Fibroblast of skin of left biceps (primary cell): ENCODE data around the gene TOMM34.

Experiments used
- DNase-seq, 2 experiments: peaks; one replicate each; pipeline ENCODE4 v3.0.0-alpha.2; 2013; ENCODE audit warnings: low read depth in 2 of 2

TOMM34 gene

GRCh38 chr20:44932916-44933315 is 27.3 kb downstream of the TOMM34 start:
- DNase-seq = no peak

- DNase-seq = no peak
Observed at GRCh38 chr20:44931911-44932310, 28.3 kb downstream of the TOMM34 start.

- DNase-seq = no peak
Observed at GRCh38 chr20:44930517-44931168, 29.6 kb downstream of the TOMM34 start.

- no peak for DNase-seq
Observed at GRCh38 chr20:44928595-44928994, 31.6 kb downstream of the TOMM34 start.

GRCh38 chr20:44924541-44924940 is 35.7 kb downstream of the TOMM34 start:
- DNase-seq = no peak

- no peak for DNase-seq
Observed at GRCh38 chr20:44921447-44921846, 38.8 kb downstream of the TOMM34 start.

- DNase-seq = no peak
Observed at GRCh38 chr20:44918761-44919160, 41.4 kb downstream of the TOMM34 start.

- no peak for DNase-seq
Observed at GRCh38 chr20:44918342-44918741, 41.9 kb downstream of the TOMM34 start.

- DNase-seq = no peak
Observed at GRCh38 chr20:44917399-44917798, 42.8 kb downstream of the TOMM34 start.

GRCh38 chr20:44916586-44916985 is 43.6 kb downstream of the TOMM34 start:
- no peak for DNase-seq

- DNase-seq = no peak
Observed at GRCh38 chr20:44914924-44915323, 45.3 kb downstream of the TOMM34 start.

GRCh38 chr20:44912189-44912588 is 48.0 kb downstream of the TOMM34 start:
- no peak for DNase-seq

- no peak for DNase-seq
Observed at GRCh38 chr20:44911264-44911921, 48.8 kb downstream of the TOMM34 start.

- no peak for DNase-seq
Observed at GRCh38 chr20:44910690-44911262, 49.4 kb downstream of the TOMM34 start.

GRCh38 chr20:44909872-44910689 is 50.1 kb downstream of the TOMM34 start, which contains the start of gene PABPC1L:
Gene PABPC1L, plus strand, starts transcription at chr20:44910060. Its CDS starts 84 bp downstream, at chr20:44910144.
- DNase-seq = no peak

- no peak for DNase-seq
Observed at GRCh38 chr20:44908987-44909871, 51.0 kb downstream of the TOMM34 start.

- no peak for DNase-seq
Observed at GRCh38 chr20:44904377-44904776, 55.8 kb downstream of the TOMM34 start.

- no peak for DNase-seq
Observed at GRCh38 chr20:44901974-44902373, 58.2 kb downstream of the TOMM34 start.

- DNase-seq = no peak
Observed at GRCh38 chr20:44900231-44900854, 59.9 kb downstream of the TOMM34 start.

- no peak for DNase-seq
Observed at GRCh38 chr20:44897133-44897532, 63.1 kb downstream of the TOMM34 start.

- DNase-seq = no peak
Observed at GRCh38 chr20:44896583-44896982, 63.6 kb downstream of the TOMM34 start.
